Thyroid gland (tissue), 4 donors: ENCODE data around the gene ESYT3. TPM values are rescaled to one million over a fixed set of nuclear protein-coding genes. Genes with fewer than 3 reads are reported as not detected.

Source experiments
- DNase-seq, 2 donors: peaks; one replicate each; pipeline ENCODE4 v3.0.0-alpha.2; 2019
- H3K27ac ChIP-seq, 3 donors: fragments of 200-600 bp; sonication (generic); 1 replicate in 2 of 3; 2 replicates in 1 of 3; pipeline ENCODE4 v1.5.1; 2016 to 2019; ENCODE audit warnings: mild to moderate bottlenecking in 1 of 3, moderate library complexity in 1 of 3
- H3K27me3 ChIP-seq: fragments of 200-600 bp; sonication (generic); one replicate; pipeline ENCODE4 v1.5.1; 2019
- H3K36me3 ChIP-seq, 2 donors: fragments of 200-600 bp; sonication (generic); one replicate each; pipeline ENCODE4 v1.5.1; 2016 to 2019
- H3K4me1 ChIP-seq, 2 donors: fragments of 200-600 bp; sonication (generic); one replicate each; pipeline ENCODE4 v1.5.1; 2017 to 2019
- H3K4me3 ChIP-seq, 3 donors: fragments of 200-600 bp; sonication (generic); replicated peaks in 1 of 3; 1 replicate in 2 of 3; 2 replicates in 1 of 3; pipeline ENCODE4 v1.5.1; 2016; ENCODE audit warnings: mild to moderate bottlenecking in 1 of 3
- H3K9me3 ChIP-seq: fragments of 200-600 bp; sonication (generic); one replicate; pipeline ENCODE4 v1.5.1; 2017
- CTCF ChIP-seq, 6 experiments: fragments of 200-600 bp in 3 of 6; fragments of 450-650 bp in 3 of 6; sonication (generic) in 3 of 6; IDR thresholded peaks; one replicate each; pipeline ENCODE4 v1.5.1; 2016 to 2019; ENCODE audit warnings: antibody characterized with exemption in 6 of 6, mild to moderate bottlenecking in 2 of 6, inconsistent platforms in 1 of 6, moderate library complexity in 1 of 6
- POLR2A ChIP-seq, 2 donors: fragments of 450-650 bp; IDR thresholded peaks; one replicate each; pipeline ENCODE4 v1.6.1; 2017; ENCODE audit warnings: antibody characterized with exemption in 2 of 2, mild to moderate bottlenecking in 2 of 2, moderate library complexity in 1 of 2
- WGBS, 2 donors: methylation state at CpG; one replicate each; pipeline ENCODE4 v1.1.5; 2017; 5-methylcytosine and 5-hydroxymethylcytosine counted together
- intact Hi-C: fragments of 100-400 bp; cut with DNase I; formaldehyde crosslinking; loops from one replicate; pipeline ENCODE4 v1.15.1; 2023
- total RNA-seq, 4 donors: library from RNA; depleted of rRNA; stranded (reverse); fragments of >200 nt; gene quantifications; one replicate each; pipeline ENCODE4 v1.2.3, GENCODE V29; 2016

The ESYT3 gene
- total RNA-seq, 4 donors from 2014 or later, result 19.9 to 82.8 (median 22.7) TPM

- 88 to 94% methylated on average over 4 of the region's 4 CpGs for WGBS, 2 donors
- Histone ChIP-seq H3K4me3 (no peak overlapping the region), H3K27me3 (no peaks in the 10 kb centered on the region), H3K4me1 (peaks cover 14 to 33% of the 10 kb centered on the region in 2 donors), H3K36me3 (peaks cover 0 to 6% of the 10 kb centered on the region in 2 donors), H3K27ac (no peak overlapping the region), H3K9me3 (no peaks in the 10 kb centered on the region)
- TF ChIP-seq POLR2A (IDR thresholded peaks at IDR 0.05) (no peak), CTCF (IDR thresholded peaks at IDR 0.05) (no peak)
- no peak for DNase-seq
- intact Hi-C loops, result no loop called here
Measured at GRCh38 chr3:138394156-138394555, 40.3 kb upstream of the ESYT3 start.

GRCh38 chr3:138394686-138395085 is 39.7 kb upstream of the ESYT3 start:
- peaks cover 1 to 6% of the 10 kb centered on the region in 2 donors for H3K36me3 ChIP-seq
- intact Hi-C loops, result no loop called here
- 89 to 95% methylated on average over 5 of the region's 5 CpGs for WGBS, 2 donors
- H3K4me1 ChIP-seq, result peaks cover 9 to 29% of the 10 kb centered on the region in 2 donors
- no peak for DNase-seq
- no peaks in the 10 kb centered on the region for H3K27me3 ChIP-seq
- H3K27ac ChIP-seq, result no peak overlapping the region
- no peak for TF ChIP-seq CTCF (IDR thresholded peaks at IDR 0.05)
- no peak for TF ChIP-seq POLR2A (IDR thresholded peaks at IDR 0.05)
- no peaks in the 10 kb centered on the region for H3K9me3 ChIP-seq
- no peak overlapping the region for H3K4me3 ChIP-seq

GRCh38 chr3:138395865-138396751 is 38.3 kb upstream of the ESYT3 start:
- no peaks in the 10 kb centered on the region for H3K27me3 ChIP-seq
- no peak overlapping the region for H3K4me3 ChIP-seq
- WGBS, 2 donors, result 92 to 94% methylated on average over 11 to 12 of the region's 12 CpGs
- DNase-seq, result no peak
- intact Hi-C loops, result no loop called here
- peaks cover 0 to 19% of the 10 kb centered on the region in 2 donors for H3K4me1 ChIP-seq
- H3K9me3 ChIP-seq, result no peaks in the 10 kb centered on the region
- TF ChIP-seq CTCF (IDR thresholded peaks at IDR 0.05) (no peak), POLR2A (IDR thresholded peaks at IDR 0.05) (no peak)
- H3K36me3 ChIP-seq, result peaks cover 9 to 16% of the 10 kb centered on the region in 2 donors
- H3K27ac ChIP-seq, result no peak overlapping the region

GRCh38 chr3:138396752-138397410 is 37.5 kb upstream of the ESYT3 start:
- no peak overlapping the region for H3K27ac ChIP-seq
- no peaks in the 10 kb centered on the region for H3K9me3 ChIP-seq
- H3K4me1 ChIP-seq, result peaks cover 0 to 16% of the 10 kb centered on the region in 2 donors
- TF ChIP-seq CTCF (IDR thresholded peaks at IDR 0.05), result no peak
- TF ChIP-seq POLR2A (IDR thresholded peaks at IDR 0.05), result no peak
- H3K4me3 ChIP-seq, result no peak overlapping the region
- H3K36me3 ChIP-seq, result peaks cover 14 to 22% of the 10 kb centered on the region in 2 donors
- intact Hi-C loops, result no loop called here
- no peaks in the 10 kb centered on the region for H3K27me3 ChIP-seq
- WGBS, 2 donors, result 90 to 93% methylated on average over 11 to 14 of the region's 14 CpGs
- DNase-seq, result no peak

- no peak overlapping the region for H3K27ac ChIP-seq
Measured at GRCh38 chr3:138397983-138398382, 36.4 kb upstream of the ESYT3 start.

More at GRCh38 chr3:138397983-138398382, 36.4 kb upstream of the ESYT3 start:
- intact Hi-C loops, result no loop called here
- Histone ChIP-seq H3K36me3 (peaks cover 21 to 33% of the 10 kb centered on the region in 2 donors), H3K27me3 (no peaks in the 10 kb centered on the region), H3K4me1 (peaks cover 0 to 8% of the 10 kb centered on the region in 2 donors), H3K4me3 (no peak overlapping the region), H3K9me3 (no peaks in the 10 kb centered on the region)
- no peak for DNase-seq
- WGBS, 2 donors, result 91 to 94% methylated on average over 3 to 4 of the region's 4 CpGs
- TF ChIP-seq POLR2A (IDR thresholded peaks at IDR 0.05), result no peak
- no peak for TF ChIP-seq CTCF (IDR thresholded peaks at IDR 0.05)
